Transverse colon (tissue), 4 donors: ENCODE measurements around the gene CCDC91.

Source experiments
- EP300 ChIP-seq: sonication (generic); formaldehyde crosslinking; IDR thresholded peaks from one replicate; pipeline ENCODE4 v1.6.1; 2017; ENCODE audit warnings: antibody characterized with exemption, low read depth
- POLR2A ChIP-seq: fragments of 450-650 bp; IDR thresholded peaks from one replicate; pipeline ENCODE4 v1.6.1; 2016; ENCODE audit warnings: antibody characterized with exemption, mild to moderate bottlenecking, moderate library complexity
- POLR2AphosphoS5 ChIP-seq, 3 donors: sonication (generic); formaldehyde crosslinking; IDR thresholded peaks; one replicate each; pipeline ENCODE4 v1.6.1; 2016; ENCODE audit warnings: antibody characterized with exemption in 3 of 3
- TF ChIP-seq, protein P1 (sequence below), 5 experiments: fragments of 200-600 bp in 3 of 5; fragments of 450-650 bp in 2 of 5; sonication (generic) in 3 of 5; IDR thresholded peaks; 1 replicate in 2 of 5; 2 replicates in 3 of 5; pipeline ENCODE4 v1.5.1; 2016 to 2017; ENCODE audit warnings: antibody characterized with exemption in 5 of 5, inconsistent platforms in 3 of 5, mild to moderate bottlenecking in 2 of 5, moderate library complexity in 1 of 5

DNA sequence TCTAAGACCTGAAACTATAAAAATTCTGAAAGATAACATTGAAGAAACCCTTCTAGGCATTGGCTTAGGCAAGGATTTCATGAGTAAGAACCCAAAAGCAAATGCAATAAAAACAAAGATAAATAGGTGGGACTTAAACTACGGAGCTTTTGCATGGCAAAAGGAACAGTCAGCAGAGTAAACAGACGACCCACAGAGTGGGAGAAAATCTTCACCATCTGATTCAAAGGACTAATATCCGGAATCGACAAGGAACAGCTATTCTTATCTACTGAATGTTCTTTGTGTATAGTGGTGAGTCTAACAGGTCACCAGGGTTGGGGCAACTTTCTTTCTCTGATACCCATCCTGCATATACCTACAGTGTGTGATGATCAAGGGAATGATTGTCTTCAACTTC, 198.6 kb downstream of the CCDC91 start:
- TF ChIP-seq POLR2A (no peak), POLR2AphosphoS5 (IDR thresholded peaks at IDR 0.05) (no peak), EP300 (no peak)
- TF ChIP-seq, protein P1, sequence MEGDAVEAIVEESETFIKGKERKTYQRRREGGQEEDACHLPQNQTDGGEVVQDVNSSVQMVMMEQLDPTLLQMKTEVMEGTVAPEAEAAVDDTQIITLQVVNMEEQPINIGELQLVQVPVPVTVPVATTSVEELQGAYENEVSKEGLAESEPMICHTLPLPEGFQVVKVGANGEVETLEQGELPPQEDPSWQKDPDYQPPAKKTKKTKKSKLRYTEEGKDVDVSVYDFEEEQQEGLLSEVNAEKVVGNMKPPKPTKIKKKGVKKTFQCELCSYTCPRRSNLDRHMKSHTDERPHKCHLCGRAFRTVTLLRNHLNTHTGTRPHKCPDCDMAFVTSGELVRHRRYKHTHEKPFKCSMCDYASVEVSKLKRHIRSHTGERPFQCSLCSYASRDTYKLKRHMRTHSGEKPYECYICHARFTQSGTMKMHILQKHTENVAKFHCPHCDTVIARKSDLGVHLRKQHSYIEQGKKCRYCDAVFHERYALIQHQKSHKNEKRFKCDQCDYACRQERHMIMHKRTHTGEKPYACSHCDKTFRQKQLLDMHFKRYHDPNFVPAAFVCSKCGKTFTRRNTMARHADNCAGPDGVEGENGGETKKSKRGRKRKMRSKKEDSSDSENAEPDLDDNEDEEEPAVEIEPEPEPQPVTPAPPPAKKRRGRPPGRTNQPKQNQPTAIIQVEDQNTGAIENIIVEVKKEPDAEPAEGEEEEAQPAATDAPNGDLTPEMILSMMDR (IDR thresholded peaks at IDR 0.05): no peak
